ENCODE data around the gene KRT77. TPM values are rescaled to one million over a fixed set of nuclear protein-coding genes. Genes with fewer than 3 reads are reported as not detected.

The KRT77 gene
- total RNA-seq, 1 donor from 2014 or later, result not detected

DNA sequence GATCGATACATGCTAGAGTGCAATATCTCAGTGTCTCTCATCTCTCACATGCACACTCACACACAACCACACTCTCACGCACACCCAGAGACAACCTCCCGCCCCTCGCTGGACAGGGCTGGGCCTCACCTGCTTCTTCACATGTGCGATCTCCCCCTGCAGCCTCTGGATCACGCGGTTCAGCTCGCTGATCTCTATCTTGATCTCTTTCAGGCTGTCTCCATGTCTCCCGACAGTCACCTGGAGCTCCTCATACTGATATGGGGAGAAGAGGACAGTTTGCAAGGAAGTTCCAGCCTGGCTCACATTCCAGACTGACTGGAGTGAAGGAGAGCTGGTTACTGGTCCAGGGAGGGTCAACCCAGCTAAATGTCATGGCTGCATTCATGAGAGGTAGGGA lies 55.7 kb downstream of the KRT77 start:
- TF ChIP-seq CTCF (IDR thresholded peaks at IDR 0.05), result no peak
- no peaks in the 10 kb centered on the region for H3K4me1 Mint-ChIP-seq (ENCODE audit: low read depth)
- no peak for DNase-seq (ENCODE audit: low spot score)
- no peak overlapping the region for H3K27ac Mint-ChIP-seq (ENCODE audit: unreplicated experiment)
- no peak overlapping the region for H3K4me3 Mint-ChIP-seq (ENCODE audit: unreplicated experiment)
- no peaks in the 10 kb centered on the region for H3K36me3 Mint-ChIP-seq (ENCODE audit: low read depth)
- peaks cover 60% of the 10 kb centered on the region for H3K27me3 Mint-ChIP-seq (ENCODE audit: low read depth)
- H3K9me3 Mint-ChIP-seq (ENCODE audit: low read depth), result no peaks in the 10 kb centered on the region

DNA sequence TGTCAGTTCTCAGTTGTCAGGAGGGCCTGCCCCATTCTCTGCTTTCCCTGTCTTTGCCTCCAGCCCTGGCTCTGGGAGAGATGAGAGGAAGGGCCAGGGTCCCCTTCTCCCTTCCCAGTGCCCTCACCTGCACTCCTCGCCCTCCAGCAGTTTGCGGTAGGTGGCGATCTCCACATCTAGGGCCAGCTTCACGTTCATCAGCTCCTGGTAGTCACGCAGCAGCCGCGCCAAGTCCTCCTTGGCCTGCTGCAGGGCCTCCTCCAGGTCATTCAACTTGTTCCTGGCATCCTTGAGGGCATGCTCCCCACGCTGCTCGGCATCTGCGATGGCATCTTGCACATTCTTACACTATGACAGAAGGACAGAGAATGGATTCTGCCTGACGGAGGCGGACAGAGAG lies 56.7 kb downstream of the KRT77 start:
- no peak for DNase-seq (ENCODE audit: low spot score)
- Mint-ChIP-seq H3K27me3 (ENCODE audit: low read depth) (peaks cover 64% of the 10 kb centered on the region), H3K36me3 (ENCODE audit: low read depth) (no peaks in the 10 kb centered on the region)

GRCh38 chr12:52645982-52646381 lies 57.3 kb downstream of the KRT77 start:
- no peak overlapping the region for H3K4me3 Mint-ChIP-seq (ENCODE audit: unreplicated experiment)
- no peaks in the 10 kb centered on the region for H3K36me3 Mint-ChIP-seq (ENCODE audit: low read depth)
- no peaks in the 10 kb centered on the region for H3K9me3 Mint-ChIP-seq (ENCODE audit: low read depth)
- peaks cover 70% of the 10 kb centered on the region for H3K27me3 Mint-ChIP-seq (ENCODE audit: low read depth)
- DNase-seq (ENCODE audit: low spot score), result no peak
- no peak for TF ChIP-seq CTCF (IDR thresholded peaks at IDR 0.05)
- no peaks in the 10 kb centered on the region for H3K4me1 Mint-ChIP-seq (ENCODE audit: low read depth)
- H3K27ac Mint-ChIP-seq (ENCODE audit: unreplicated experiment), result no peak overlapping the region

More for the DNA sequence above, 56.7 kb downstream of the KRT77 start:
- no peaks in the 10 kb centered on the region for H3K9me3 Mint-ChIP-seq (ENCODE audit: low read depth)
- H3K4me3 Mint-ChIP-seq (ENCODE audit: unreplicated experiment), result no peak overlapping the region
- no peak for TF ChIP-seq CTCF (IDR thresholded peaks at IDR 0.05)
- no peak overlapping the region for H3K27ac Mint-ChIP-seq (ENCODE audit: unreplicated experiment)
- H3K4me1 Mint-ChIP-seq (ENCODE audit: low read depth), result no peaks in the 10 kb centered on the region

DNA sequence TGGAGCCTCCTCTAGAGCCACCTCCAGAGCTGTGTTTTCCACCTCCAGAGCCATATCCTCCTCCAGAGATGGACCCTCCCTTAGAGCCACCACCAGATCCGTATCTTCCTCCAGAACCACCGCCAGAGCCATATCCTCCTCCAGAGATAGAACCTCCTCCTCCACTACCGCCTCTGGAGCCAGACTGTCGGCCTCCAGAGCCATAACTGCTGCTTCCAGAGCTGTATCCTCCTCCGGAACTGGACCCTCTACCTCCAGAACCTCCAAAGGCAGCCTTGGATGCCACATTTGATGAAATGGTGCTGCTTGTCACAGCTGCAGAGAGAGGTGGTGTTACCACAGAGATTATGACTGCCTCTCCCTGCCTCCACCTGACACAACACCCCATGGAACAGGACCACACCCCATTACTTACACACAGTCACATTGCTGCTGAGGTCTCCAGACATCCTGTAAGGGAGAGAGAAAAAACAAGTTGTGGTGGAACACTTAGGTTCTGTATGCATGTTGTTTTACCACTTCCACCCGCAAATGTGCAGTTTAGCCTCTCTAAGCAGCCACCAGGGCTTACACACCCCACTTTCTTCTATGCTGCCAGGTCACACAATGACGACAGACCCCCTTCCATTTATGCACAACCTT lies 58.1 kb downstream of the KRT77 start:
- peaks cover 70% of the 10 kb centered on the region for H3K27me3 Mint-ChIP-seq (ENCODE audit: low read depth)
- H3K4me3 Mint-ChIP-seq (ENCODE audit: unreplicated experiment), result no peak overlapping the region
- DNase-seq (ENCODE audit: low spot score), result no peak
- no peaks in the 10 kb centered on the region for H3K4me1 Mint-ChIP-seq (ENCODE audit: low read depth)
- no peaks in the 10 kb centered on the region for H3K9me3 Mint-ChIP-seq (ENCODE audit: low read depth)
- H3K36me3 Mint-ChIP-seq (ENCODE audit: low read depth), result no peaks in the 10 kb centered on the region
- no peak overlapping the region for H3K27ac Mint-ChIP-seq (ENCODE audit: unreplicated experiment)
- no peak for TF ChIP-seq CTCF (IDR thresholded peaks at IDR 0.05)

- no peak for TF ChIP-seq CTCF (IDR thresholded peaks at IDR 0.05)
- DNase-seq (ENCODE audit: low spot score), result no peak
- no peaks in the 10 kb centered on the region for H3K4me1 Mint-ChIP-seq (ENCODE audit: low read depth)
- H3K4me3 Mint-ChIP-seq (ENCODE audit: unreplicated experiment), result no peak overlapping the region
- H3K27me3 Mint-ChIP-seq (ENCODE audit: low read depth), result peaks cover 63% of the 10 kb centered on the region
- no peaks in the 10 kb centered on the region for H3K36me3 Mint-ChIP-seq (ENCODE audit: low read depth)
- no peaks in the 10 kb centered on the region for H3K9me3 Mint-ChIP-seq (ENCODE audit: low read depth)
- no peak overlapping the region for H3K27ac Mint-ChIP-seq (ENCODE audit: unreplicated experiment)
These were observed 59.3 kb downstream of the KRT77 start for GRCh38 chr12:52644078-52644415.

All from chondrocyte (in vitro differentiated cells).